Epithelial cell of alveolus of lung (primary cell): ENCODE data around the gene SERINC3. TPM values are rescaled to one million over a fixed set of nuclear protein-coding genes. Genes with fewer than 3 reads are reported as not detected.

Source experiments
- total RNA-seq: library from RNA; depleted of rRNA; stranded (reverse); fragments of >200 nt; gene quantifications from 2 replicates; pipeline ENCODE4 v1.2.1, GENCODE V29; 2015

The SERINC3 gene
- total RNA-seq, result 74.5 and 93.3 TPM in 2 replicates

GRCh38 chr20:44521484-44522481 lies at the start of gene SERINC3:
TSS of gene SERINC3 (minus strand) at chr20:44522070. CDS start at chr20:44521951, 119 bp downstream.

GRCh38 chr20:44475694-44476560 lies 45.9 kb downstream of the SERINC3 start, which contains the start of gene TTPAL:
TSS of gene TTPAL (plus strand) at chr20:44475874. CDS start at chr20:44480000, 4,126 bp downstream.

Other genes with a start within 250 kb of the SERINC3 start
- 3.6 and 6.4 TPM in 2 replicates for gene FITM2, start 210.9 kb downstream of the SERINC3 start, total RNA-seq
- gene R3HDML, start 185.0 kb downstream of the SERINC3 start, total RNA-seq, result not detected in 2 replicates
- not detected in 2 replicates for gene HNF4A, start 166.4 kb downstream of the SERINC3 start, total RNA-seq
- gene TTPAL, start 46.2 kb downstream of the SERINC3 start, total RNA-seq, result 13.1 and 13.9 TPM in 2 replicates
- 65.7 and 68.3 TPM in 2 replicates for gene PKIG, start 60.5 kb upstream of the SERINC3 start, total RNA-seq
- gene ADA, start 129.6 kb upstream of the SERINC3 start, total RNA-seq, result 5.7 and 9.6 TPM in 2 replicates
- 5.0 TPM in 1 of 2 replicates, not detected in the other for gene CCN5, start 193.3 kb upstream of the SERINC3 start, total RNA-seq
- gene KCNK15, start 223.8 kb upstream of the SERINC3 start, total RNA-seq, result not detected in 2 replicates